Transverse colon (tissue), 4 donors: ENCODE data around the gene FBXL16. TPM values are rescaled to one million over a fixed set of nuclear protein-coding genes. Genes with fewer than 3 reads are reported as not detected.

ENCODE experiments used
- DNase-seq: peaks from one replicate; pipeline ENCODE4 v3.0.0-alpha.2; 2019
- H3K27ac ChIP-seq, 4 donors: fragments of 200-600 bp; sonication (generic); 2 replicates each; pipeline ENCODE4 v1.5.1; 2016 to 2018; ENCODE audit warnings: inconsistent platforms in 4 of 4
- H3K27me3 ChIP-seq: fragments of 200-600 bp; sonication (generic); 2 replicates; pipeline ENCODE4 v1.5.1; 2017; ENCODE audit warnings: inconsistent platforms
- H3K36me3 ChIP-seq, 4 donors: fragments of 200-600 bp; sonication (generic); 2 replicates each; pipeline ENCODE4 v1.5.1; 2017 to 2019; ENCODE audit warnings: inconsistent platforms in 4 of 4
- H3K4me1 ChIP-seq, 4 donors: fragments of 200-600 bp; sonication (generic); 2 replicates each; pipeline ENCODE4 v1.5.1; 2017 to 2020; ENCODE audit warnings: inconsistent platforms in 4 of 4
- H3K4me3 ChIP-seq, 4 donors: fragments of 200-600 bp; sonication (generic); 1 replicate in 1 of 4; 2 replicates in 3 of 4; pipeline versions ENCODE4 v1.5.1 to v1.6.1; 2017 to 2019; ENCODE audit warnings: inconsistent platforms in 4 of 4
- H3K9me3 ChIP-seq, 2 donors: fragments of 200-600 bp; sonication (generic); 2 replicates each; pipeline ENCODE4 v1.5.1; 2017 to 2019; ENCODE audit warnings: inconsistent platforms in 2 of 2
- CTCF ChIP-seq, 5 experiments: fragments of 200-600 bp in 3 of 5; fragments of 450-650 bp in 2 of 5; sonication (generic) in 3 of 5; IDR thresholded peaks; 1 replicate in 2 of 5; 2 replicates in 3 of 5; pipeline ENCODE4 v1.5.1; 2016 to 2017; ENCODE audit warnings: antibody characterized with exemption in 5 of 5, inconsistent platforms in 3 of 5, mild to moderate bottlenecking in 2 of 5, moderate library complexity in 1 of 5
- EP300 ChIP-seq: sonication (generic); formaldehyde crosslinking; IDR thresholded peaks from one replicate; pipeline ENCODE4 v1.6.1; 2017; ENCODE audit warnings: antibody characterized with exemption, low read depth
- POLR2A ChIP-seq: fragments of 450-650 bp; IDR thresholded peaks from one replicate; pipeline ENCODE4 v1.6.1; 2016; ENCODE audit warnings: antibody characterized with exemption, mild to moderate bottlenecking, moderate library complexity
- POLR2AphosphoS5 ChIP-seq, 3 donors: sonication (generic); formaldehyde crosslinking; IDR thresholded peaks; one replicate each; pipeline ENCODE4 v1.6.1; 2016; ENCODE audit warnings: antibody characterized with exemption in 3 of 3
- WGBS, 2 donors: methylation state at CpG; one replicate each; pipeline ENCODE4 v1.1.5; 2018; ENCODE audit warnings: low coverage in 1 of 2; 5-methylcytosine and 5-hydroxymethylcytosine counted together
- in situ Hi-C, 4 donors: fragments of 200-750 bp; cut with MboI; loops; one replicate each; pipeline versions ENCODE4 v1.15.0 to v1.15.1; 2017; ENCODE audit warnings: low sequenced_read_pairs in 3 of 4, low pct_ligation_motif_present in 1 of 4, low pct_unique_long_range_greater_than_20kb in 1 of 4
- intact Hi-C: fragments of 100-400 bp; cut with DNase I; formaldehyde crosslinking; loops from one replicate; pipeline ENCODE4 v1.15.1; 2023; ENCODE audit warnings: low total_unique reads
- total RNA-seq, 4 donors: library from RNA; depleted of rRNA; stranded (reverse); fragments of >200 nt; gene quantifications; one replicate each; pipeline ENCODE4 v1.1.0, GENCODE V29; 2016

Gene FBXL16
- total RNA-seq, 4 donors from 2014 or later: 0.60 to 3.5 (median 1.6) TPM; not detected in 1

GRCh38 chr16:671353-672131, 34.1 kb downstream of the FBXL16 start:
- H3K36me3 ChIP-seq: peaks cover 0 to 26% (median 5%) of the 10 kb centered on the region in 4 donors

GRCh38 chr16:670485-671352, 34.9 kb downstream of the FBXL16 start:
- Histone ChIP-seq H3K27me3 (no peaks in the 10 kb centered on the region), H3K4me3 (no peak overlapping the region), H3K9me3 (no peaks in the 10 kb centered on the region), H3K4me1 (peaks cover 17 to 35% (median 24%) of the 10 kb centered on the region in 4 donors), H3K36me3 (peaks cover 0 to 26% (median 5%) of the 10 kb centered on the region in 4 donors), H3K27ac (no peak overlapping the region)
- 82 to 91% methylated on average over 15 to 43 of the region's 52 CpGs for WGBS, 2 donors
- no peak for TF ChIP-seq CTCF (IDR thresholded peaks at IDR 0.05)
- no peak for TF ChIP-seq EP300
- no peak for TF ChIP-seq POLR2A
- TF ChIP-seq POLR2AphosphoS5 (IDR thresholded peaks at IDR 0.05): no peak
- no peak for DNase-seq
- intact Hi-C loops (no loop called here), in situ Hi-C loops (no loop called here)

More at GRCh38 chr16:671353-672131, 34.1 kb downstream of the FBXL16 start:
- H3K27ac ChIP-seq: no peak overlapping the region
- H3K4me1 ChIP-seq: peaks cover 25 to 44% (median 31%) of the 10 kb centered on the region in 4 donors
- in situ Hi-C loops (no loop called here), intact Hi-C loops (no loop called here)
- no peaks in the 10 kb centered on the region for H3K27me3 ChIP-seq
- TF ChIP-seq CTCF (IDR thresholded peaks at IDR 0.05): no peak
- TF ChIP-seq EP300: no peak
- TF ChIP-seq POLR2AphosphoS5 (IDR thresholded peaks at IDR 0.05): no peak
- no peak for TF ChIP-seq POLR2A
- DNase-seq: no peak
- no peaks in the 10 kb centered on the region for H3K9me3 ChIP-seq
- H3K4me3 ChIP-seq: no peak overlapping the region
- 84% methylated on average over 29 of the region's 40 CpGs; no CpG with 5 or more reads in 1 of the 2 donors for WGBS, 2 donors

GRCh38 chr16:669666-670065, 35.9 kb downstream of the FBXL16 start:
- in situ Hi-C loops: no loop called here
- peaks cover 0 to 26% (median 5%) of the 10 kb centered on the region in 4 donors for H3K36me3 ChIP-seq
- no peaks in the 10 kb centered on the region for H3K9me3 ChIP-seq
- peak overlapping the region in 1 of 4 donors; percentile 89 for H3K27ac ChIP-seq
- 94% methylated on average over 11 of the region's 13 CpGs; no CpG with 5 or more reads in 1 of the 2 donors for WGBS, 2 donors
- no peaks in the 10 kb centered on the region for H3K27me3 ChIP-seq
- no peak for DNase-seq
- intact Hi-C loops: no loop called here
- peaks cover 9 to 25% (median 16%) of the 10 kb centered on the region in 4 donors for H3K4me1 ChIP-seq
- no peak overlapping the region for H3K4me3 ChIP-seq
- TF ChIP-seq EP300: no peak
- TF ChIP-seq POLR2AphosphoS5 (IDR thresholded peaks at IDR 0.05): no peak
- no peak for TF ChIP-seq POLR2A
- no peak for TF ChIP-seq CTCF (IDR thresholded peaks at IDR 0.05)
